Mesothelial cell of epicardium (in vitro differentiated cells): ENCODE measurements around the gene FBXL20. TPM values are rescaled to one million over a fixed set of nuclear protein-coding genes. Genes with fewer than 3 reads are reported as not detected.

Source experiments
- DNase-seq, 2 experiments: peaks; one replicate each; pipeline ENCODE4 v3.0.0; 2021; ENCODE audit warnings: low spot score in 2 of 2; ENCODE audit not compliant: unreplicated experiment in 2 of 2
- H3K27ac Mint-ChIP-seq: 2 replicates; pipeline ENCODE4 v1.8.0; 2021; ENCODE audit warnings: mixed read lengths
- H3K27me3 Mint-ChIP-seq: 2 replicates; pipeline ENCODE4 v1.8.0; 2021; ENCODE audit warnings: low read depth, mixed read lengths
- H3K36me3 Mint-ChIP-seq: 2 replicates; pipeline ENCODE4 v1.8.0; 2021; ENCODE audit warnings: mixed read lengths
- H3K4me1 Mint-ChIP-seq: 2 replicates; pipeline ENCODE4 v1.8.0; 2021; ENCODE audit warnings: mixed read lengths
- H3K4me3 Mint-ChIP-seq: 2 replicates; pipeline ENCODE4 v1.8.0; 2021; ENCODE audit warnings: mild to moderate bottlenecking, moderate library complexity, mixed read lengths
- H3K9me3 Mint-ChIP-seq: 2 replicates; pipeline ENCODE4 v1.8.0; 2021; ENCODE audit warnings: mixed read lengths
- total RNA-seq: library from RNA; stranded (reverse); gene quantifications from 3 replicates; pipeline ENCODE4 v1.2.1, GENCODE V29; 2021
- TF ChIP-seq, protein P1 (sequence below): fragments of 200-600 bp; sonication (generic); IDR thresholded peaks from one replicate; pipeline ENCODE4 v1.5.0; 2021; ENCODE audit warnings: antibody characterized with exemption; ENCODE audit not compliant: unreplicated experiment

Gene FBXL20
- total RNA-seq, 1 donor from 2014 or later = 29.1 TPM

DNA sequence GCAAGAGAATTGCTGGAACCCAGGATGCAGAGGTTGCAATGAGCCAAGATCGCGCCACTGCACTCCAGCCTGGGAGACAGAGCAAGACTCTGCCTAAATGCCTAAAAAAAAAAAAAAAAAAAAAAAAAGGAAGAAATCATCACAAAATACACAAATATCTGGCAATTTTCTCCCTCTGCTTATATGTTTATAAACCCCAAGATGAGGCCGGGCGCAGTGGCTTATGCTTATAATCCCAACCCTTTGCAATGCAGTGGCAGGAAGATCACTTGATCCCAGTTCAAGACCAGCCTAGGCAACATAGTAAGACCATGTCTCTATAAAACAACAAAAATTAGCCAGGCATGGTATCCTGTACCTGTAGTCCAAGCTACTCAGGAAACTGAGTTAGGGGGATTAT is 28.2 kb upstream of the FBXL20 start:
- Mint-ChIP-seq H3K36me3 (peaks cover 30% of the 10 kb centered on the region), H3K4me3 (no peak overlapping the region), H3K9me3 (no peaks in the 10 kb centered on the region), H3K27me3 (no peaks in the 10 kb centered on the region), H3K4me1 (no peaks in the 10 kb centered on the region), H3K27ac (no peak overlapping the region)
- DNase-seq = no peak
- TF ChIP-seq, protein P1, sequence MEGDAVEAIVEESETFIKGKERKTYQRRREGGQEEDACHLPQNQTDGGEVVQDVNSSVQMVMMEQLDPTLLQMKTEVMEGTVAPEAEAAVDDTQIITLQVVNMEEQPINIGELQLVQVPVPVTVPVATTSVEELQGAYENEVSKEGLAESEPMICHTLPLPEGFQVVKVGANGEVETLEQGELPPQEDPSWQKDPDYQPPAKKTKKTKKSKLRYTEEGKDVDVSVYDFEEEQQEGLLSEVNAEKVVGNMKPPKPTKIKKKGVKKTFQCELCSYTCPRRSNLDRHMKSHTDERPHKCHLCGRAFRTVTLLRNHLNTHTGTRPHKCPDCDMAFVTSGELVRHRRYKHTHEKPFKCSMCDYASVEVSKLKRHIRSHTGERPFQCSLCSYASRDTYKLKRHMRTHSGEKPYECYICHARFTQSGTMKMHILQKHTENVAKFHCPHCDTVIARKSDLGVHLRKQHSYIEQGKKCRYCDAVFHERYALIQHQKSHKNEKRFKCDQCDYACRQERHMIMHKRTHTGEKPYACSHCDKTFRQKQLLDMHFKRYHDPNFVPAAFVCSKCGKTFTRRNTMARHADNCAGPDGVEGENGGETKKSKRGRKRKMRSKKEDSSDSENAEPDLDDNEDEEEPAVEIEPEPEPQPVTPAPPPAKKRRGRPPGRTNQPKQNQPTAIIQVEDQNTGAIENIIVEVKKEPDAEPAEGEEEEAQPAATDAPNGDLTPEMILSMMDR = no peak

DNA sequence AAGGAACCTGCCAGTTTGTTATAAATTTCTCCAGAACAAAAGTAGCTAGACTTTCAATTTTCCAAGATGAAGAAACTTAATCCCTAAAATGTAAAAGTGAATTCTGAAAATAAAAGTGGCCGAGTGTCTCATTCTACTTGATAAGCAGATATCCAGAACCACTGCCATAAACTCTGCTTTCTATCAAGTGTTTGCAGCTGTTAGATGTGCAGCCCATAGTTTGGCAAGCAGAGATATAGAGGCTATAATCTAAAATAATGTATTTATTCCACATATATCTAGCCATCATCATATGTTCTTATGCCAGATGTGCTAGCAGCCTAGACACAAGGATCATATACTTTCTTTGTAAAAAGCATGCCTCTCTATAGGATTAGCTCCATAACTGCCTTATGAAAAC is 14.7 kb upstream of the FBXL20 start:
- Mint-ChIP-seq H3K9me3 (no peaks in the 10 kb centered on the region), H3K27ac (no peak overlapping the region), H3K4me3 (no peak overlapping the region), H3K4me1 (no peaks in the 10 kb centered on the region), H3K27me3 (no peaks in the 10 kb centered on the region), H3K36me3 (peaks cover 31% of the 10 kb centered on the region)
- TF ChIP-seq, protein P1 = no peak
- no peak for DNase-seq

DNA sequence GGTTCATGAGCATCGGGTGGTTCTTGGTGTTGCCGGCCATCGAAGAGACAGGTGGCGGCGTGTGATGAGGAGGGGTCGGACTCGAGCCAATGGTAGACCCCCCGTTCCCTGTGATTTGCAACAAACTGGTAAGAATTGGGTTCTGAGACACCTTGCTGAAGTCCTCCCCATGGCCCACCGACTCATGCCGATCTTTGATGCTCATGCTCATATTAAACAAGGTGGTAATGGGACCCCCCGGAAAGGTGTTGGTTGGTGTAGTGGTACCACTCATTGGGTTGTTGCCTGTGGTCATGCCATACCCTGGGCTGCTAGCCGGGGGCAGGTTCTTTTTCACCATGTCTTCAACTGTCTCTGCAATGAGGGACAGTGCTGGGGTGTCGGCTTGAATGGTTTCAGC is 8.9 kb upstream of the FBXL20 start:
- Mint-ChIP-seq H3K4me1 (no peaks in the 10 kb centered on the region), H3K9me3 (no peaks in the 10 kb centered on the region), H3K4me3 (no peak overlapping the region), H3K27me3 (no peaks in the 10 kb centered on the region), H3K27ac (no peak overlapping the region), H3K36me3 (peaks cover 40% of the 10 kb centered on the region)
- DNase-seq = peak in 1 of 2 experiments; percentile 7
- TF ChIP-seq, protein P1 = no peak

DNA sequence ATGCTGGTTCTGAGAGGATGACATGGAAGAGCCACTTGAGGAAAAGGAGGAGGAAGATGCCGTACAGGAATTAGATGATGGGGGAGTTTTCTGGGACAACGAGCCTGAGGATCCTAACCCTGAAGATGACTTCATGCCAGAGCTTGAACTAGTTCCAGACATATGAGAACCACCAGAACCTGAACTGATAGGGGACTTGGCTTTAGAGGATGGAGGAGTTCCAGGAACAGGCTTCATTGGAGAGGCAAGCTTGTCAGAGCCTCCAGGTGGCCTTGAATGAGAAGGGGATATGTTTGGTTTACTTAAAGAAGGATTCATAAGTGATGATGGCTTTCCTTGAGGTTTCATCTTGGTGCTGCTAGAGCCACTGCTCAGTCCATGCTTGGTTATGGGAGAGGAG is 6.9 kb upstream of the FBXL20 start:
- TF ChIP-seq, protein P1 = no peak
- no peak overlapping the region for H3K27ac Mint-ChIP-seq
- DNase-seq = no peak
- H3K36me3 Mint-ChIP-seq = peaks cover 34% of the 10 kb centered on the region
- no peaks in the 10 kb centered on the region for H3K9me3 Mint-ChIP-seq
- H3K4me1 Mint-ChIP-seq = no peaks in the 10 kb centered on the region
- no peaks in the 10 kb centered on the region for H3K27me3 Mint-ChIP-seq
- H3K4me3 Mint-ChIP-seq = no peak overlapping the region

DNA sequence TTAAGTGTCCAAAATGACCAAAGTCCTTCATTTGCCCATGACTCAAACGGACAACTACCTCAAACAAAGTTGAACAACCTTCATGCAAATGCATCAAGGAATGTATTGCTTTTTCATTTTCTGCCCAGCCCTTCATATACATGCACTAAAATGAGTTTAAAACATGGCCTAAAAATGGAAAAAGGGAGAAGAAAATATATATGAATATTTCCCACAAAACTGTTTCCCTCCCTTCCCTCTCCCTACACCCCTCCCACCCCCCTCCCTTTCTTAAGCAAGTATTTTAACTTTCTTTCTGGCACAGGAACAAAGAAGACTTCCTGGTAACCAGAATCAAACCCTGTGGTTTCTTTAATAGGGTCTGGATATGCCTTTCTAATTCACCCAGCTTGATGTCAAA is 5.5 kb upstream of the FBXL20 start:
- Mint-ChIP-seq H3K4me3 (no peak overlapping the region), H3K36me3 (peaks cover 34% of the 10 kb centered on the region), H3K27me3 (no peaks in the 10 kb centered on the region), H3K4me1 (peaks cover 2% of the 10 kb centered on the region), H3K27ac (no peak overlapping the region), H3K9me3 (no peaks in the 10 kb centered on the region)
- DNase-seq = no peak
- TF ChIP-seq, protein P1 = no peak

DNA sequence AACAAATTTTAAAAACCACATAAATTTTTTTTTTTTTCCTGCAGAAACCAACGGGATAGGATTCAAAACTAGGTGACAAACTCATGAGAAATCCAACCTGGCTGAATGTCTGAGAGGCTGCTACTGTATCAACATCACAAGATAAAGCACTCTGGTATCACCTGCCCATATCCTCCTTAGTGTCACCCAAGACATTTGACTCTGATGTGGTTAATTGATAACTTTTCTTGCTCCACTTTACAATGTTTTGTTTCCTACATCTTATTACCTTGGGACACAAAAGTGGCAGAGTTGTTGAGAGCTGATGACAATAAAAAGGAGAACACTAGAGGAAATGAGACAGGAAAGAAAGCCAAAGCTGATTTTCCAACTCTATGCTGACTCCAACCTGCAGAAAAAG is 4.0 kb upstream of the FBXL20 start:
- Mint-ChIP-seq H3K4me1 (peaks cover 5% of the 10 kb centered on the region), H3K27ac (no peak overlapping the region), H3K9me3 (no peaks in the 10 kb centered on the region), H3K27me3 (no peaks in the 10 kb centered on the region), H3K4me3 (no peak overlapping the region), H3K36me3 (peaks cover 27% of the 10 kb centered on the region)
- TF ChIP-seq, protein P1 = no peak
- no peak for DNase-seq
